ENCODE results near the gene C12orf57. TPM values are rescaled to one million over a fixed set of nuclear protein-coding genes. Genes with fewer than 3 reads are reported as not detected.

The C12orf57 gene
- total RNA-seq, 4 donors from 2014 or later: 303 to 452 (median 386) TPM

DNA sequence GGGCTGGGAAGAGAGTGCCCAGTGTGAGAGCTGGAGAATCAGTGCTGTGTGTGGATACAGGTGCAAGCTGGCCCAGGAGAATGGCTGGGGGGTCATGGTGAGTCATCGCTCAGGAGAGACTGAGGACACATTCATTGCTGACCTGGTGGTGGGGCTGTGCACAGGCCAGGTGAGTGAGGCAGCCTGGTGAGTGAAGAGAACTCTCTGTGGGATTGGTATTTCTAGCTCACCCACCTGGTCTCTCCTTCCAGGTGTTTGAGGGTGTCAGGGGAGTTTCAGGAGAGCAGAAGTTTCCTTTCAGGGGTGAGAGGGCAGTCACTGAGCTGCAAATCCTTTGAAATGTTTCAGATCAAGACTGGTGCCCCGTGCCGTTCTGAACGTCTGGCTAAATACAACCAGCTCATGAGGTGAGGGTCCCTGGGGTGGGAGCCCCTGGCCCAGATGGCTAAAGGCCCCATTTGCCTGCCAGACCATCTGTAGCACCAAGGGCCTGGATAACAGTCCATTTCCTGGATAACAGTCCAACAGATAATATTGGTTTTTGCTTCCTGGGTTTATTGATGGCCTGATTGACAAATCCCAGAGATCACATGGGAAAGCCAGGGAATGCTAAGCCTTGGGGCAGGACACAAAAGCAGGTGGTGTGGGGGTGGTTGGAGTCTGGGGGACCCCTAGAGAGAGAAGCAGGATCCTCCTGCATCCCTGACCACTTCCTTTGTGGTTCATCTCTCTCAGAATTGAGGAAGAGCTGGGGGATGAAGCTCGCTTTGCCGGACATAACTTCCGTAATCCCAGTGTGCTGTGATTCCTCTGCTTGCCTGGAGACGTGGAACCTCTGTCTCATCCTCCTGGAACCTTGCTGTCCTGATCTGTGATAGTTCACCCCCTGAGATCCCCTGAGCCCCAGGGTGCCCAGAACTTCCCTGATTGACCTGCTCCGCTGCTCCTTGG lies 21.6 kb upstream of the C12orf57 start:
- no peak overlapping the region for H3K4me3 ChIP-seq
- in situ Hi-C loops (cut with MboI; ENCODE audit: low pct_ligation_motif_present in 1 of 4, low pct_unique_long_range_greater_than_20kb in 1 of 4, low sequenced_read_pairs in 3 of 4) (loop anchor here in 1 of 4 donors (25.0 kb wide), 1 partner anchor 190 kb away; the partner anchor contains the start of gene C1RL), intact Hi-C loops (cut with DNase I; ENCODE audit: low total_unique reads) (no loop called here)
- H3K9me3 ChIP-seq: no peaks in the 10 kb centered on the region
- H3K36me3 ChIP-seq: no peaks in the 10 kb centered on the region
- H3K27me3 ChIP-seq: no peaks in the 10 kb centered on the region
- H3K4me1 ChIP-seq: peaks cover 11 to 36% (median 32%) of the 10 kb centered on the region in 4 donors
- DNase-seq: peak; percentile 41
- H3K27ac ChIP-seq: peak overlapping the region in 2 of 4 donors; percentile 14 to 19
- 73 to 83% methylated on average over 1 to 9 of the region's 9 CpGs for WGBS, 2 donors (ENCODE audit: low coverage in 1 of 2)
- TF ChIP-seq, protein P1, sequence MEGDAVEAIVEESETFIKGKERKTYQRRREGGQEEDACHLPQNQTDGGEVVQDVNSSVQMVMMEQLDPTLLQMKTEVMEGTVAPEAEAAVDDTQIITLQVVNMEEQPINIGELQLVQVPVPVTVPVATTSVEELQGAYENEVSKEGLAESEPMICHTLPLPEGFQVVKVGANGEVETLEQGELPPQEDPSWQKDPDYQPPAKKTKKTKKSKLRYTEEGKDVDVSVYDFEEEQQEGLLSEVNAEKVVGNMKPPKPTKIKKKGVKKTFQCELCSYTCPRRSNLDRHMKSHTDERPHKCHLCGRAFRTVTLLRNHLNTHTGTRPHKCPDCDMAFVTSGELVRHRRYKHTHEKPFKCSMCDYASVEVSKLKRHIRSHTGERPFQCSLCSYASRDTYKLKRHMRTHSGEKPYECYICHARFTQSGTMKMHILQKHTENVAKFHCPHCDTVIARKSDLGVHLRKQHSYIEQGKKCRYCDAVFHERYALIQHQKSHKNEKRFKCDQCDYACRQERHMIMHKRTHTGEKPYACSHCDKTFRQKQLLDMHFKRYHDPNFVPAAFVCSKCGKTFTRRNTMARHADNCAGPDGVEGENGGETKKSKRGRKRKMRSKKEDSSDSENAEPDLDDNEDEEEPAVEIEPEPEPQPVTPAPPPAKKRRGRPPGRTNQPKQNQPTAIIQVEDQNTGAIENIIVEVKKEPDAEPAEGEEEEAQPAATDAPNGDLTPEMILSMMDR (IDR thresholded peaks at IDR 0.05): no peak
- no peak for TF ChIP-seq POLR2AphosphoS5 (IDR thresholded peaks at IDR 0.05)
- TF ChIP-seq POLR2A (IDR thresholded peaks at IDR 0.05): no peak
- no peak for TF ChIP-seq EP300 (IDR thresholded peaks at IDR 0.05; ENCODE audit: low read depth)

DNA sequence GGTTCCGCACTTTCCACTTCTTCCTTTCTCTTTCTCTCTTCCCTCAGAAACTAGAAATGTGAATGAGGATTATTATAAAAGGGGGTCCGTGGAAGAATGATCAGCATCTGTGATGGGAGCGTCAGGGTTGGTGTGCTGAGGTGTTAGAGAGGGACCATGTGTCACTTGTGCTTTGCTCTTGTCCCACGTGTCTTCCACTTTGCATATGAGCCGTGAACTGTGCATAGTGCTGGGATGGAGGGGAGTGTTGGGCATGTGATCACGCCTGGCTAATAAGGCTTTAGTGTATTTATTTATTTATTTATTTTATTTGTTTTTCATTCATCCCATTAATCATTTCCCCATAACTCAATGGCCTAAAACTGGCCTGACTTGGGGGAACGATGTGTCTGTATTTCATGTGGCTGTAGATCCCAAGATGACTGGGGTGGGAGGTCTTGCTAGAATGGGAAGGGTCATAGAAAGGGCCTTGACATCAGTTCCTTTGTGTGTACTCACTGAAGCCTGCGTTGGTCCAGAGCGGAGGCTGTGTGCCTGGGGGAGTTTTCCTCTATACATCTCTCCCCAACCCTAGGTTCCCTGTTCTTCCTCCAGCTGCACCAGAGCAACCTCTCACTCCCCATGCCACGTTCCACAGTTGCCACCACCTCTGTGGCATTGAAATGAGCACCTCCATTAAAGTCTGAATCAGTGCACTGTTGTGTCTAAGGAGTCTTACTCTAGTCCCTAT lies 20.7 kb upstream of the C12orf57 start:
- Histone ChIP-seq H3K9me3 (no peaks in the 10 kb centered on the region), H3K27me3 (no peaks in the 10 kb centered on the region), H3K27ac (peak overlapping the region in 2 of 4 donors; percentile 97 to 99), H3K36me3 (no peaks in the 10 kb centered on the region), H3K4me3 (no peak overlapping the region), H3K4me1 (peaks cover 11 to 37% (median 32%) of the 10 kb centered on the region in 4 donors)
- TF ChIP-seq EP300 (IDR thresholded peaks at IDR 0.05; ENCODE audit: low read depth) (no peak), POLR2AphosphoS5 (IDR thresholded peaks at IDR 0.05) (no peak), POLR2A (IDR thresholded peaks at IDR 0.05) (no peak)
- TF ChIP-seq, protein P1 (IDR thresholded peaks at IDR 0.05): no peak
- DNase-seq: no peak
- in situ Hi-C loops (cut with MboI; ENCODE audit: low pct_ligation_motif_present in 1 of 4, low pct_unique_long_range_greater_than_20kb in 1 of 4, low sequenced_read_pairs in 3 of 4) (loop anchor here in 1 of 4 donors (25.0 kb wide), 1 partner anchor 189 kb away; the partner anchor contains the start of gene C1RL), intact Hi-C loops (cut with DNase I; ENCODE audit: low total_unique reads) (no loop called here)
- 70 to 73% methylated on average over 8 to 10 of the region's 10 CpGs for WGBS, 2 donors (ENCODE audit: low coverage in 1 of 2)

DNA sequence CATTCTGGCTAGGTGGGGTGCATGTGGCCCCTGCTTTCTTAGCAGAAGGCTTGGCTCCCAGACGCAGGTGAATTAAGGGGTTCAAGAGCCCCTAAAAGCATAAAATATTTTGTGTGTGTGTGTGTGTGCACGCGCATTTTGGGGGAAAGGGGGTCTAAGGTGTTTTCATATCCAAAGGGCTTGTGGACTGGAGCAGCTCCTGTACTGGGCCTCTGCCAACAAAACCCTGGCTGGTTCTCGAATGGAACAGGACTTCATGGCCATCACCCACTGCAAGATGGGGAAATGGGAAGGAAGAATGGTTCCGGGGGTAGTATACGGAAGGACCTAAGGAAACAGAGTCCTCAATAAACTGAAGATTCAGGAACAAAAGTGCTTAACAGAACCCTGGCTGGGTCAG lies 20.0 kb upstream of the C12orf57 start:
- no peak for DNase-seq
- intact Hi-C loops (cut with DNase I; ENCODE audit: low total_unique reads): loop anchor here (2.0 kb wide), 1 partner anchor 41 kb away; no protein-coding TSS in a partner anchor
- TF ChIP-seq, protein P1 (IDR thresholded peaks at IDR 0.05): no peak
- TF ChIP-seq POLR2AphosphoS5 (IDR thresholded peaks at IDR 0.05) (no peak), POLR2A (IDR thresholded peaks at IDR 0.05) (no peak), EP300 (IDR thresholded peaks at IDR 0.05; ENCODE audit: low read depth) (no peak)
- Histone ChIP-seq H3K27ac (peak overlapping the region; percentile 96 to 99 (median 98)), H3K4me3 (no peak overlapping the region), H3K9me3 (no peaks in the 10 kb centered on the region), H3K27me3 (no peaks in the 10 kb centered on the region), H3K4me1 (peaks cover 11 to 38% (median 33%) of the 10 kb centered on the region in 4 donors), H3K36me3 (no peaks in the 10 kb centered on the region)
- 53% methylated on average over 6 of the region's 6 CpGs; no CpG with 5 or more reads in 1 of the 2 donors for WGBS, 2 donors (ENCODE audit: low coverage in 1 of 2)
- in situ Hi-C loops (cut with MboI; ENCODE audit: low pct_ligation_motif_present in 1 of 4, low pct_unique_long_range_greater_than_20kb in 1 of 4, low sequenced_read_pairs in 3 of 4): loop anchor here in 1 of 4 donors (25.0 kb wide), 1 partner anchor 188 kb away; the partner anchor contains the start of gene C1RL

- 8% methylated on average over 1 of the region's 1 CpG; no CpG with 5 or more reads in 1 of the 2 donors for WGBS, 2 donors (ENCODE audit: low coverage in 1 of 2)
- H3K4me1 ChIP-seq: peaks cover 19 to 51% (median 46%) of the 10 kb centered on the region in 4 donors
Measured at GRCh38 chr12:6925239-6925539, 18.6 kb upstream of the C12orf57 start.

More at GRCh38 chr12:6925239-6925539, 18.6 kb upstream of the C12orf57 start:
- in situ Hi-C loops (cut with MboI; ENCODE audit: low pct_ligation_motif_present in 1 of 4, low pct_unique_long_range_greater_than_20kb in 1 of 4, low sequenced_read_pairs in 3 of 4) (loop anchor here in 2 of 4 donors (25.0 kb wide), 1 partner anchor 187 kb away; the partner anchor contains the start of gene C1RL (in 2 of the 2)), intact Hi-C loops (cut with DNase I; ENCODE audit: low total_unique reads) (loop anchor here (2.0 kb wide), 1 partner anchor 40 kb away; no protein-coding TSS in a partner anchor)
- no peak overlapping the region for H3K4me3 ChIP-seq
- H3K27me3 ChIP-seq: no peaks in the 10 kb centered on the region
- H3K36me3 ChIP-seq: no peaks in the 10 kb centered on the region
- DNase-seq: no peak
- H3K9me3 ChIP-seq: no peaks in the 10 kb centered on the region
- TF ChIP-seq POLR2A (IDR thresholded peaks at IDR 0.05) (peak; percentile 54), POLR2AphosphoS5 (IDR thresholded peaks at IDR 0.05) (no peak)
- peak overlapping the region; percentile 96 to 99 (median 98) for H3K27ac ChIP-seq

All from transverse colon (tissue), 4 donors.